Measurements from ENCODE around the gene ASH1L.
"Not testable (repeated sequence)": the region's sequence is repeated elsewhere in the genome, so short reads cannot be mapped to it uniquely, and the experiment has no call there.

The ASH1L gene

DNA sequence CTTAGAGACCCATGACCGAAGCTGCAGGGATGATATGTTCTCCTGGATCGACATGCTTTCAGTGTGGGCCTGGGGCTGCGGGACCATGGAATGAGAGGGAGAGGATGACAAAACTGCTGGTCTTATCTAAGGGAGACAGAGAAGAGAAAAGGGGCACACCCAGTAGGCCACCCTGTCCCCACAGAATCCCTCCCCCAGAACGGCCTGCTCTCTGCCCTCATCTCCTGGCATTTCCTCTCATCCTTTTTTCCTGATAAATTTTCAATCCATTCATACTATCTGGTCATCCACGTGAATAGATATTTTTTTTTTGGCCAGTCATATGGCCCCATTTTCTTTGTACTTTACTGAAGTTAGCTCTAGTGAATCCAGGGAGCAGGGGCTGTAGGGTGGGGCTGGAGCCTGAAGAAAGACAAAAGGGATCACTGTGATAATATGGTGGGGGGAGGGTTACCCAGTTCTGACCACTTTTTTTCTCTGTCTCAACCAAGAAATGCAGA is 261.2 kb downstream of the ASH1L start, which contains the start of gene PKLR:
Gene PKLR (minus strand): TSS at position 97 of the 500 bp plus-strand sequence. CDS start 43 bp downstream, at position 54.
- no peak for DNase-seq

DNA sequence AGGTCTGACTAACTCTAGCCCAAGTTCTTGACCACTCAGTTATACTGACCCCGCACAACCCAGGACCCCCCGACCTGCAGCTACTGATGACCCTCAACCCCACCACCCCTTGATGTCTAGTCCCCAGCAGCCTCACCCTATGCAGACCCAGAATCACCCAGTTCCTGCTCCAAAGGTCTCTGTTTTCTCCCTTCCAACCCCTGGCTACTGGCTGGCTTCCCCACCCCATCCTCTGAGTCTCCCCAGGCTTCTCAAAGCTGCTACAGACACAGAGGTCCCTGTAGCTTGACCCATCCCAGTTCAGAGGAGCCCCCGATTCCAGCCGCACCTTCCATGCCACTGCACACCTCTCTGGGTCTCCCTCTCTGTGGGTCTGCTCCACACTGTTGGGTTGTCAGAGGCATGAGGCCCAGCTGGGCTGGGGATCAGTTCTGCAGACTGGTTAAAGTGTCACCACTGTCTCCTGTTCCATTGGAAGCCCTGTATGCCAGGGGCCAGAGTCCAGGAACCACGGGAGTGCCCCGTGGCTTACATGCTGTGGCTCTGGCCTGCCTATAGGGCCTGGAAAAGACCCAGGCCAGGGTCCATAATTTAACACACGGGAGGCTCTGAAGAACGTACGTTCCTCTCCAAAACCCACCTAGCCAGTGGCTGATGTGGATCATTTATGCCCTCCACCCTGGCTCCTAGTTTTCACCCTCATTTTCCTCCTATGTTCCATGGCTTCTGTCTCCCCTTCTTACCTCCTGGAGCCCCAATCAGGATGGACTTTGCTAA is 261.9 kb downstream of the ASH1L start:
- no peak for DNase-seq

DNA sequence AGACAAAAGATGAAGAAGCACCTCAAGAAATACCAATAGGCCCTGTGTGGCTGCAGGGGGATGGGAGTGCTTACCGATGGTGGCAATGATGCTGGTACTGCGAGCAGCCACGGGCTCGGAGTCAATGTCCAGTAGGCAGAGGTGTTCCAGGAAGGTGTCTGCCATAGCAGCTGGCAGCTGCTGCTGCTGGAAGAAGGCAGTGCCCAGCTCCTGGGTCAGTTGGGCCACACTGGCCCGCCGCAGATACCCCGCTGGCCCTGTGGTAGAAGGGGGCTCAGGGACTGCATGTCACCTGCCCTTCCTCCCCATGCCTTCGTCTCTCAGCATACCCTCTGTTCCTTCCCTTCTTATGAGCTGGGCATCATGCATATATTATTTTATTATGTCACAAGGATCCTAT is 262.6 kb downstream of the ASH1L start:
- no peak for DNase-seq

DNA sequence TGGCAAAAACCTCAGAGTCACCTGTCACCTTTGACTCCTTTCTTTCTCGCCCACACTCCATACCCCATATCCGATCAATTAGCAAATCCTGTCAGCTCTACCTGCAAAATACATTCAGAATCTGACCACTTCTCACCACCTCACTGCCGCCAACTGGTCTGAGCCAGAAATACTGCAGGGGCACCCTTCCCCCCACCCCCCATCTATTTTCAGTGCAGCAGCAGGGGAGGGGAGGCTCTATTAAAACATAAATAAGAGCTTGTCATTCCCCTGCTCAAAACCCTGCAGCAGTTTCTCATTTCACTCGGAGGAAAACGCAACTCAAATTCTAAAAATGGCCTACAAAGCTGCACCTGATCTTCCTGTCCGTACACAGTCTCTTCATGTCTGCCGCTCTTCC is 265.2 kb downstream of the ASH1L start:
- no peak for DNase-seq

DNA sequence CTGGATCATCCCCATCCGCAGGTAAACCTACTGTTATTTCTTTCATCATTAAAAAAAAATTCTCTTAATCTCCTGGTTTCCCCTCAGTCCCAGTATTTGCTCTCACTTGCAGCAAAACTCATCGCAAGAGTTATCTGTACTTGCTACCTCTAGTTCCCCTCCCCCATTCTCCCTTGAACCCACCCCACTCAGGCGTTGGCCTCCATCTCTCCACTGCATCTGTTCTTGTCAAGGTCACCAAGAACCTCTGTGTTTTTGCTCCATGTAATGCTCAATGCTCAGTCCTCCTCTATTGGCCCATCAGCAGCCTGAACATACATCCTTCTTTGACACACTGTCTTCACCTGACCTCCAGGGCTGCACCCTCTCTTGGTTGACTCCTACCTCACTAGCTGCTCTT is 265.9 kb downstream of the ASH1L start:
- no peak for DNase-seq

DNA sequence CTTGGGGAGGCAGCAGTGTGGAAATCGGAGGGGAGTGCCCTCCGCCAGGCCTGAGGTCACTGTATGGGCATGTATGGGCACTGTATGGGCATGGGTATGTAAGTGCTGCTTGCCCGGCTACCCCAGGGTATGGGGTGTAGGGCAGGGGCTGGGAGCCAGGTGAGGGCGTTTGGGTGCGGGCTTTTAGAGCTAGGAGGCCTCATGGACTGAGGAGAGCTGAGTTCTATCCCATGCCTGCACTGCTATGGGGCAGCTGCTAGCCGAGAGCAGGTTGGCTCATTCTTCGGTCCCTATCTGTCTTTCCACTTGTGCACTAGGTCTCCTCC is 266.7 kb downstream of the ASH1L start:
- DNase-seq, result no peak

DNA sequence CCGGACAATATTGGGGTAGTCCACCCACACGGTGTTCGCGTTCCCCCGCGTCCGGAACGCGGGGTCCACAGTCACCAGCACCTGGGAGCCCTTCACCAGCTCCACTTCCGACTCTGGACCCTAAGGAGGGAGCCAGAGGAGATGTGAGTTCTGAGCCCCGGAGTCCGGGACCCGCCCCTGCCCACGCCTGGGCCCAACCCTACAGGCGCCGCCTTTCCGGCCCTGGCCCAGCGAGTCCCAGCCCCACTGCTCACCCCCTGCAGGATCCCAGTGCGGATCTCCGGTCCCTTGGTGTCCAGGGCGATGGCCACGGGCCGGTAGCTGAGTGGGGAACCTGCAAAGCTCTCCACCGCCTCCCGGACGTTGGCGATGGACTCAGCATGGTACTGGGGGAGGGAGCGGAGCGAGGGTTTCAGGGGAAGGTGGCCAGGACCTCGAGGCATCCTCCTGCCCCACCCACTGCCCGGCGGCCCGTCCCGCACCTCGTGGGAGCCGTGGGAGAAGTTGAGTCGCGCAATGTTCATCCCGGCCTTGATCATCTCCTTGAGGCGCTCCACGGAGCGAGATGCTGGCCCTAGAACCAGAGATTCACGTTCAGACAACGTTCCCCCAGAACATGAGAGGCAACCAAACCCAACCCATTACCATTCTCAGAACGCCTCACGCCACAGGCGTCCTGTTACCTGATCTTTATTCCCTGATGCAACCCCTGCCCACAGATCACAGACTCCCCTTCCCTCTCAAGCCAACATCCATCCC is 267.2 kb downstream of the ASH1L start:
- no peak for DNase-seq

DNA sequence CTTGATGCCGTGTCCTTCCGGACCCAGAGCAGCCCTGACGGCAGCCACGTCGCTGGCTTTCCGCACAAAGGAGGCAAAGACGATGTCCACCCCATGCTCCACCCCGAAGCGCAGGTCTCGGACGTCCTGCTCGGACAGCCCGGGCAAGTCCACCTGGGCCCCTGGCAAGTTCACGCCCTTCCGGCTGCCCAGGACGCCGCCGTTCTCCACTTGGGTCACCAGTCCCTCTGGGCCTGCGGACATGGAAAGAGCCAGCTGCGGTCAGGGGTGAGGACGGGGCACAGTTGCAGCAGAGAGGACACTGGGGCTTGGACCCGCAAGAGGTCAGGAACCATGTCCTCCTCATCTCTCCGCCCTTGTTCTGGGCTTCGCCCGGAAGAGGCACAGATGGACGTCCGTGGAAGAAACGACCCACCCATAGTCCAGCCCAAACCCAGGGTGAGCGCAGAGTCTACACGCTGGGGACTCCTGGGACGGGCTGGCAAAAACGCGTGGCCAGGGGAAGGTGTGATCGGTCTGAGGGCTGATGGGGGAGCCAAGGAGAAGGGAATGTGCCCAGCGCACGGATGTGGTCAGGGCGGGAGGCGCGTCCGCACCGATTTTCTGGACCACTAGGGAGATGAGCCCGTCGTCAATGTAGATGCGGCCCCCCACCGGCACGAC is 268.0 kb downstream of the ASH1L start:
- no peak for DNase-seq

DNA sequence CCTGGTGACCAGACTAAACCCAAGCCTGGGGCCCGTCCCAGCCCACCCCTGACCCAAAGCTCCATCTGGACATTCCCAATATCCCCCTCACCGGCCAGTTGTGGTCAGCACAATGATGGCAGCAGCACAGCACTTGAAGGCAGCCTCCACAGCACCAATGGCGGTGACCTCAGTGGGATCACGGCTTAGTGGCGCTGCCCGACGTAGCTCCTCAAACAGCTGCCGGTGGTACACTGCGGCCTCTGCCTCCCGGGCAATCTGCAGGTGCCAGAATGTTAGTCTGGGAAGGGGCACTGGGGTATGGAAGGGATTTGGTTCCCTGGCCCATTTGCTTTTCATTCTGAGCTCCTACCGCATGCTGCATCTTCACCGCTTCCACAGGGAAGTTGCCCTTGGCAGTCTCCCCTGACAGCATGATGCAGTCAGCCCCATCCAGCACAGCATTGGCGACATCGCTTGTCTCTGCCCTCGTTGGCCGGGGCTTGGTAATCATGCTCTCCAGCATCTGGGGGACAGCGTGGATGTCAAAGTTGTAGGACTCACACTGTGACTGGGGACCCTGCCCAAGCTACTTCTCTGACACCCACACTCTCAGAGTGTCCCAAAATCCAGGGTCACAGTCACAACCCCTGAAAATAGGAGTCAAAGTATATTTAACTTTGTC is 269.4 kb downstream of the ASH1L start:
- no peak for DNase-seq

DNA sequence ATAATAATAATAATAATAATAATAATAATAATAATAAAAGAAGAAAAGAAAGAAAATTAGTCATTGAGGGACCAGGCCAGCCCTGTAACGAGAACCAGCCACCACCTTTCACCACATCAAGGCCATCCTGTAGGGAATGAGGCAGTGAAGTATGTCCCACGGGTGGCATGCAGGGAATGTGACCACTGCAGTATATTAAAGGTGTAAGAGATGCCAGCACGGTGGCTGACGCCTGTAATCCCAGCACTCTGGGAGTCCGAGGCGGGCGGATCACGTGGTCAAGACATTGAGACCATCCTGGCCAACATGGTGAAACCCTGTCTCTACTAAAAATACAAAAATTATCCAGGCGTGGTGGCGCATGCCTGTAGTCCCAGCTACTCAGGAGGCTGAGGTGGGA is 271.6 kb downstream of the ASH1L start:
- DNase-seq, result not testable (repeated sequence)

DNA sequence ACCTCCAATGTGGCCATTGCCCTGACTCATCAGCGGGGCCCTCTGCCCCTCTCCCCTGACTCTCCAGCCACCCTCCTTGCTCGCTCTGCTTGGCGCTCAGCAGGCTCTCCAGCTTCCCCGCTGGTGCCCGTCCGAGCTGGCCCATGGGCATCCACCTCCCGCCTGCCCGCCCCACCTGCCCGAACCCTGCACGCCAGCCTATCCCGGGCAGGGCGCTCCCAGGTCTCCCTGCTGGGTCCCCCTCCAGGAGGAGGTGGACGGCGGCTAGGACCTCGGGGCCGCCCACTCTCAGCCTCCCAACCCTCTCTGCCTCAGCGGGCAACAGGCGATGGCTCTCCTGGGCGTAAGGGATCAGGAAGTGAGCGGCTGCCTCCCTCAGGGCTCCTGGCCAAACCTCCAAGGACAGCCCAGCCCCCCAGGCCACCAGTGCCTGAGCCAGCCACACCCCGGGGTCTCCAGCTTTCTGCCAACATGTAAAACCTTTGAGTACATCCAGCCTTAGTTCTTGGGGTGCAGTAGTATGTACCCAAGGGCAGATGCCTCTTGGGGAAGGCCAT is 274.5 kb downstream of the ASH1L start:
- DNase-seq, result no peak

DNA sequence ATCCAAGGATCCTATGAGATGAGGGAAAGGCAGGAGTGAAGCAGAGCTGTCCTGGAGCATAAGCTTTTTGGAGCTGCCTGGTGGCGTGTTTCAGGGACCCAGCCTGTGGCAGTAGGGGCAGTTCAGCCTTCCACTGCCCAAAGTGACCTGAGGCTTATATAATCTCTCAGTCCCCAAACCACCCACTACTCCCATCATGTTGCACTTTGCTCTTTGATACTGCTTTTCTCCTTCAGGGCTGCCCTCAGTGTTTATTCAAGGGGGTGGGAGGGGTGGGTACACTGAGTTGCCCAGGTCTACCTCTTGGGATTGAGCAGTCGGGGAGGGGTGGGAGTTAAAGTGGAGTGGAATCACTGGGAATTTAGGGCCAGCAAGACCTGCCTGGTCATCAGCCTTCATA is 276.1 kb downstream of the ASH1L start:
- no peak for DNase-seq

DNA sequence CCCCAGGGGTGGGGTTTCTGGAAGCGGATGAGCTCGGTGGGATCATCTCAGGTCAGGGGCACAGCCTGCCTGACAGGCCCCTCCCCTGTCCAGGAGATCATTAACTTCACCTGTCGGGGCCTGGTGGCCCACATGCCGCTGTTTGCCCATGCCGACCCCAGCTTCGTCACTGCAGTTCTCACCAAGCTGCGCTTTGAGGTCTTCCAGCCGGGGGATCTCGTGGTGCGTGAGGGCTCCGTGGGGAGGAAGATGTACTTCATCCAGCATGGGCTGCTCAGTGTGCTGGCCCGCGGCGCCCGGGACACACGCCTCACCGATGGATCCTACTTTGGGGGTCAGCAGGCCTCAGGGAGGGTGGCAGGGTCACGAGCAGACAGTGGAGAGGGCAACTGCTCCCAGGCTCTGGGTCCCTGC is 277.0 kb downstream of the ASH1L start:
- no peak for DNase-seq

Measured in activated CD8-positive, alpha-beta memory T cell treated with anti-CD3 and anti-CD28 coated beads for 24 hours (primary cell).